Stimulated activated naive B cell treated with anti-CD40 and anti-IgM and Interleukin-4, amounts not matched to agents 10 μg/mL and 1 μg/mL and 100 μg/mL, for 72 hours (primary cell): ENCODE data around the gene ARIH1.
"Not testable (repeated sequence)": the region's sequence is repeated elsewhere in the genome, so short reads cannot be mapped to it uniquely, and the experiment has no call there.

Source experiments
- ATAC-seq, 2 donors: fragments of 150-1000 bp; cut with Tn5 transposase; replicated peaks; 2 replicates each; pipeline ENCODE4 v1.10.0; 2021; ENCODE audit warnings: moderate library complexity in 1 of 2
- DNase-seq: peaks from one replicate; pipeline ENCODE4 v3.0.0; 2021
- H3K27ac Mint-ChIP-seq: one replicate; pipeline ENCODE4 v1.8.0; 2022; ENCODE audit warnings: mild to moderate bottlenecking, mixed read lengths
- H3K27me3 Mint-ChIP-seq, 2 donors: one replicate each; pipeline ENCODE4 v1.8.0; 2022; ENCODE audit warnings: mixed read lengths in 2 of 2
- H3K36me3 Mint-ChIP-seq, 2 donors: one replicate each; pipeline ENCODE4 v1.8.0; 2022; ENCODE audit warnings: mixed read lengths in 2 of 2, mild to moderate bottlenecking in 1 of 2
- H3K4me1 Mint-ChIP-seq, 2 donors: one replicate each; pipeline ENCODE4 v1.8.0; 2022; ENCODE audit warnings: mixed read lengths in 2 of 2, mild to moderate bottlenecking in 1 of 2
- H3K4me3 Mint-ChIP-seq, 2 donors: one replicate each; pipeline ENCODE4 v1.8.0; 2022; ENCODE audit warnings: mild to moderate bottlenecking in 2 of 2, mixed read lengths in 2 of 2, moderate library complexity in 1 of 2
- H3K9me3 Mint-ChIP-seq, 2 donors: one replicate each; pipeline ENCODE4 v1.8.0; 2022; ENCODE audit warnings: mixed read lengths in 2 of 2, mild to moderate bottlenecking in 1 of 2

Gene ARIH1

GRCh38 chr15:72473614-72474465 is at the start of gene ARIH1:
Gene ARIH1 (plus strand): TSS chr15:72474330. CDS start chr15:72474640, 310 bp downstream.
- peaks cover 11 to 19% of the 10 kb centered on the region in 2 donors for H3K36me3 Mint-ChIP-seq
- H3K4me1 Mint-ChIP-seq: peaks cover 10 to 30% of the 10 kb centered on the region in 2 donors
- ATAC-seq (peak; percentile 85 to 90), DNase-seq (peak; percentile 94)
- no peaks in the 10 kb centered on the region for H3K27me3 Mint-ChIP-seq
- H3K27ac Mint-ChIP-seq: peak within 1 kb of the TSS; percentile 100
- H3K4me3 Mint-ChIP-seq: peak within 1 kb of the TSS; percentile 94 to 98
- H3K9me3 Mint-ChIP-seq: no peaks in the 10 kb centered on the region

- H3K4me1 Mint-ChIP-seq: peaks cover 0 to 3% of the 10 kb centered on the region in 2 donors
- peaks cover 3 to 17% of the 10 kb centered on the region in 2 donors for H3K27me3 Mint-ChIP-seq
- DNase-seq (no peak), ATAC-seq (no peak)
- H3K4me3 Mint-ChIP-seq: no peak overlapping the region
- peaks cover 20% of the 10 kb centered on the region in 2 donors for H3K9me3 Mint-ChIP-seq
- no peak overlapping the region for H3K27ac Mint-ChIP-seq
- H3K36me3 Mint-ChIP-seq: peaks cover 4 to 10% of the 10 kb centered on the region in 2 donors
Measured at GRCh38 chr15:72426753-72427152, 47.4 kb upstream of the ARIH1 start.

GRCh38 chr15:72437650-72438316 is 36.3 kb upstream of the ARIH1 start:
- ATAC-seq: no peak

GRCh38 chr15:72442848-72443247 is 31.3 kb upstream of the ARIH1 start:
- peaks cover 21 to 32% of the 10 kb centered on the region in 2 donors for H3K27me3 Mint-ChIP-seq
- H3K9me3 Mint-ChIP-seq, DNase-seq, ATAC-seq, H3K36me3 Mint-ChIP-seq, H3K27ac Mint-ChIP-seq, H3K4me3 Mint-ChIP-seq, H3K4me1 Mint-ChIP-seq: not testable (repeated sequence)

More at GRCh38 chr15:72437650-72438316, 36.3 kb upstream of the ARIH1 start:
- Mint-ChIP-seq H3K27ac (no peak overlapping the region), H3K27me3 (peaks cover 23 to 37% of the 10 kb centered on the region in 2 donors), H3K36me3 (peaks cover 8 to 11% of the 10 kb centered on the region in 2 donors), H3K9me3 (peaks cover 12% of the 10 kb centered on the region in 2 donors), H3K4me3 (no peak overlapping the region), H3K4me1 (no peaks in the 10 kb centered on the region)
- no peak for DNase-seq

- Mint-ChIP-seq H3K4me1 (no peaks in the 10 kb centered on the region), H3K27ac (no peak overlapping the region), H3K27me3 (peaks cover 21 to 32% of the 10 kb centered on the region in 2 donors), H3K36me3 (no peaks in the 10 kb centered on the region), H3K9me3 (peaks cover 0 to 2% of the 10 kb centered on the region in 2 donors), H3K4me3 (no peak overlapping the region)
- ATAC-seq (no peak), DNase-seq (no peak)
Measured at GRCh38 chr15:72445426-72445825, 28.7 kb upstream of the ARIH1 start.

GRCh38 chr15:72450805-72451204 is 23.3 kb upstream of the ARIH1 start:
- no peak for DNase-seq
- Mint-ChIP-seq H3K36me3 (no peaks in the 10 kb centered on the region), H3K27ac (no peak overlapping the region), H3K27me3 (peaks cover 17 to 19% of the 10 kb centered on the region in 2 donors), H3K4me1 (no peaks in the 10 kb centered on the region), H3K9me3 (no peaks in the 10 kb centered on the region), H3K4me3 (no peak overlapping the region)
- no peak for ATAC-seq

- no peaks in the 10 kb centered on the region for H3K9me3 Mint-ChIP-seq
- ATAC-seq (no peak), DNase-seq (no peak)
- no peak overlapping the region for H3K27ac Mint-ChIP-seq
- H3K4me3 Mint-ChIP-seq: no peak overlapping the region
- H3K4me1 Mint-ChIP-seq: no peaks in the 10 kb centered on the region
- peaks cover 16 to 20% of the 10 kb centered on the region in 2 donors for H3K27me3 Mint-ChIP-seq
- H3K36me3 Mint-ChIP-seq: no peaks in the 10 kb centered on the region
Measured at GRCh38 chr15:72451224-72451623, 22.9 kb upstream of the ARIH1 start.

GRCh38 chr15:72456684-72457083 is 17.4 kb upstream of the ARIH1 start:
- no peaks in the 10 kb centered on the region for H3K36me3 Mint-ChIP-seq

GRCh38 chr15:72460402-72460801 is 13.7 kb upstream of the ARIH1 start:
- no peak for ATAC-seq
- no peaks in the 10 kb centered on the region for H3K9me3 Mint-ChIP-seq
- no peak overlapping the region for H3K27ac Mint-ChIP-seq
- H3K4me1 Mint-ChIP-seq: peaks cover 3 to 20% of the 10 kb centered on the region in 2 donors
- H3K27me3 Mint-ChIP-seq: peaks cover 5% of the 10 kb centered on the region in 2 donors
- no peaks in the 10 kb centered on the region for H3K36me3 Mint-ChIP-seq
- no peak overlapping the region for H3K4me3 Mint-ChIP-seq
- DNase-seq: no peak

More at GRCh38 chr15:72456684-72457083, 17.4 kb upstream of the ARIH1 start:
- peaks cover 5 to 10% of the 10 kb centered on the region in 2 donors for H3K27me3 Mint-ChIP-seq
- ATAC-seq: no peak
- H3K4me1 Mint-ChIP-seq: peaks cover 0 to 2% of the 10 kb centered on the region in 2 donors
- DNase-seq: no peak
- no peak overlapping the region for H3K4me3 Mint-ChIP-seq
- H3K9me3 Mint-ChIP-seq: no peaks in the 10 kb centered on the region
- H3K27ac Mint-ChIP-seq: no peak overlapping the region

GRCh38 chr15:72463702-72464101 is 10.4 kb upstream of the ARIH1 start:
- Mint-ChIP-seq H3K36me3 (no peaks in the 10 kb centered on the region), H3K4me3 (no peak overlapping the region), H3K9me3 (no peaks in the 10 kb centered on the region), H3K27ac (no peak overlapping the region), H3K4me1 (peaks cover 3 to 20% of the 10 kb centered on the region in 2 donors), H3K27me3 (no peaks in the 10 kb centered on the region)
- DNase-seq (no peak), ATAC-seq (no peak)

GRCh38 chr15:72464251-72464650 is 9.9 kb upstream of the ARIH1 start:
- DNase-seq (no peak), ATAC-seq (no peak)
- H3K9me3 Mint-ChIP-seq: no peaks in the 10 kb centered on the region
- no peaks in the 10 kb centered on the region for H3K27me3 Mint-ChIP-seq
- no peak overlapping the region for H3K4me3 Mint-ChIP-seq
- H3K27ac Mint-ChIP-seq: no peak overlapping the region
- H3K36me3 Mint-ChIP-seq: no peaks in the 10 kb centered on the region
- peaks cover 3 to 20% of the 10 kb centered on the region in 2 donors for H3K4me1 Mint-ChIP-seq

GRCh38 chr15:72468103-72468502 is 6.0 kb upstream of the ARIH1 start:
- peaks cover 4 to 11% of the 10 kb centered on the region in 2 donors for H3K4me1 Mint-ChIP-seq
- no peak overlapping the region for H3K4me3 Mint-ChIP-seq
- H3K36me3 Mint-ChIP-seq: no peaks in the 10 kb centered on the region
- DNase-seq (no peak), ATAC-seq (no peak)
- no peak overlapping the region for H3K27ac Mint-ChIP-seq
- H3K27me3 Mint-ChIP-seq: no peaks in the 10 kb centered on the region
- no peaks in the 10 kb centered on the region for H3K9me3 Mint-ChIP-seq

GRCh38 chr15:72472992-72473610 is 1.0 kb upstream of the ARIH1 start:
- DNase-seq: no peak
- no peaks in the 10 kb centered on the region for H3K9me3 Mint-ChIP-seq
- ATAC-seq: no peak
- H3K27ac Mint-ChIP-seq: peak overlapping the region; percentile 100
- no peaks in the 10 kb centered on the region for H3K27me3 Mint-ChIP-seq
- peak overlapping the region; percentile 94 to 98 for H3K4me3 Mint-ChIP-seq
- peaks cover 10 to 25% of the 10 kb centered on the region in 2 donors for H3K4me1 Mint-ChIP-seq
- peaks cover 10 to 12% of the 10 kb centered on the region in 2 donors for H3K36me3 Mint-ChIP-seq

GRCh38 chr15:72474466-72474911 is 359 bp downstream of the ARIH1 start:
- peak; percentile 14 to 19 for ATAC-seq
- Mint-ChIP-seq H3K36me3 (peaks cover 15 to 24% of the 10 kb centered on the region in 2 donors), H3K9me3 (no peaks in the 10 kb centered on the region), H3K27me3 (no peaks in the 10 kb centered on the region), H3K4me3 (peak overlapping the region; percentile 94 to 98), H3K4me1 (peaks cover 10 to 37% of the 10 kb centered on the region in 2 donors), H3K27ac (peak overlapping the region; percentile 100)
- no peak for DNase-seq
